ELR (cell line): ENCODE measurements around the gene ELFN1.
"Not testable (repeated sequence)": the region's sequence is repeated elsewhere in the genome, so short reads cannot be mapped to it uniquely, and the experiment has no call there.

Source experiments
- DNase-seq: peaks from one replicate; pipeline ENCODE4 v3.0.0-alpha.2; 2015; ENCODE audit warnings: low read depth

ELFN1 gene

DNA sequence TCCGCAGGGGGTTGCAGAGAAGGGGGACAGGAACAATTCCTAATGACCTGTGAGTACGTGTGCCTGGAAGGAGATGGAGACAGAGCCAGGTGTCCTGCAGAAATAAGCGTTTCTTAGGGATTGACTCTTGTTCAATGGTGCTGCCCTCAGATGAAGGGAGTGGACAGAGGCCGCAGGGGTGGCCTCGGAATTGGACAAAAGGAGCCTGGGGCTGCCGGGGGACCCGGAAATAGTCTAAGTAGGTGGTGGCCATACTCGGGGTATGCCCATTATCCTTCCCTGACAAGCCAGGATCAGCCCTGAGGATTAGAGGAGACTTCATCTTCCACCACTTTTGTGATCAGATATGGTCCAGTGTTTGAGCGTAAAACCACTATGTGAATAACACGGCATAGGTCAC, 39.2 kb downstream of the ELFN1 start:
- DNase-seq: no peak

DNA sequence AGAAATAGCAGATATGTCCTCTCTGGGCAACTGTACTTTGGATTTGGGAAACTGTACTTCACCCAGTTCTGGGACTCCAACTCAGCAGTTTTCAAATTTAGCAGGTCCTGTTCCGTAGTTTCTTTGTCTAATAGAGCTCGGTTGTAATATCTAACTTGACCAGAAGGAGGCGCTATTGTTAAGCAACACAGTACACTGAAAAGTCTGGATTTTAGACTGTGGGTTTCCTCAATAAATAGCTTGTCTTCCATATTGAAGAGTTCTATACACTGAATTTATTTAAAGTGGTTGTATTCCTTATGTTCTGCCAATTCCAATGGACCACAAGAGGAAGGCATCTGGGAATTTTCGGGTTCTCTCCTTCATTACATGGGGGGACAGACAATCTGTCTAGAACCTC, 39.8 kb downstream of the ELFN1 start:
- DNase-seq: peak; percentile 32

DNA sequence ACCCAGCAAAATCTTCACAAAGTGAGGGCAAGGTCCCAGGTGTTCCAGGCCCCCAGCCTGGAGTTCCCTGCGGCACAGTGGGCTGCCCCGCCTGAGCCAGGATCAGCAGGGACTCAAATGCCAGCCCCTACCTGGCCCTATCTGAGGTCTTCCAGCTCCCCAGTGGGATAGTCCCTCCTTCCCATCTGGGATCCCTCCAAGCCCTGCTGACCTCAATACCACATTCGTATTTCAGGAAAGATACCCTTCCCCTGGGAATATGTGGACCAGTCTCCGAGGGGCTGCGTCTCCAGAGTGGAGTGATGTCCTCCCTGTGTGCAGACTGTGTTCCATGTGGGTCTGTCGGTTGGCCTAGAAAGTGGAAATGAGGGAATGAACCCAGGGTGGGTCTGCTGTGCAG, 40.9 kb downstream of the ELFN1 start:
- DNase-seq: no peak

DNA sequence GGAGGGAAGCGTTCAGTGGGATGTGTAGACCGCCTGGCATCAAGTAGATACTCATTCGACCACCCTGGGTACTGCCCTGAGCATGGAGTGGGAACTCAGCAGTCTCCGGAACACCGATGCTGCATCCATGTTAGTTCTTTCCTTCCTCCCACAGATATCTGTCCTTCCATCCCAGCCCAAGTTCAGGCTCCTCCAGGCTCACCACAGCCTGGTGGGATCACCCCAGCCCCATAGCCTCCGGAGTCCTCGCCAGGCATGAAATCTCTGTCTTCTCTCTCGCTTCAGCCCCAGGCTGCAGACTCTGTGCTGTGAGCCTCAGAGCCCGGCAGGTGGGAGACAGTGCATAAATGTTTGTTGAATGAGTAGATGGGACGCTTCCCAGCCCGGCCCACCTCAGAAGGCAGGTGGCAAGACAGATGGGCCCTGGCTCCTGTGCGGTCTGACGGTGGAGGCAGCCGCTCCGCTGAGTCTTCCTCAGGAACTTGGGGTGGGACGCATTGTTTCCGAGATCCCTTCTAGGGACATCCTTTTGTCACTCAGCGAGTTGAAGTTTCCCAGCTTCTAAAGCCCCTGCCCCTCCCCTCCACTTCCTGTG, 42.9 kb downstream of the ELFN1 start:
- DNase-seq: no peak

DNA sequence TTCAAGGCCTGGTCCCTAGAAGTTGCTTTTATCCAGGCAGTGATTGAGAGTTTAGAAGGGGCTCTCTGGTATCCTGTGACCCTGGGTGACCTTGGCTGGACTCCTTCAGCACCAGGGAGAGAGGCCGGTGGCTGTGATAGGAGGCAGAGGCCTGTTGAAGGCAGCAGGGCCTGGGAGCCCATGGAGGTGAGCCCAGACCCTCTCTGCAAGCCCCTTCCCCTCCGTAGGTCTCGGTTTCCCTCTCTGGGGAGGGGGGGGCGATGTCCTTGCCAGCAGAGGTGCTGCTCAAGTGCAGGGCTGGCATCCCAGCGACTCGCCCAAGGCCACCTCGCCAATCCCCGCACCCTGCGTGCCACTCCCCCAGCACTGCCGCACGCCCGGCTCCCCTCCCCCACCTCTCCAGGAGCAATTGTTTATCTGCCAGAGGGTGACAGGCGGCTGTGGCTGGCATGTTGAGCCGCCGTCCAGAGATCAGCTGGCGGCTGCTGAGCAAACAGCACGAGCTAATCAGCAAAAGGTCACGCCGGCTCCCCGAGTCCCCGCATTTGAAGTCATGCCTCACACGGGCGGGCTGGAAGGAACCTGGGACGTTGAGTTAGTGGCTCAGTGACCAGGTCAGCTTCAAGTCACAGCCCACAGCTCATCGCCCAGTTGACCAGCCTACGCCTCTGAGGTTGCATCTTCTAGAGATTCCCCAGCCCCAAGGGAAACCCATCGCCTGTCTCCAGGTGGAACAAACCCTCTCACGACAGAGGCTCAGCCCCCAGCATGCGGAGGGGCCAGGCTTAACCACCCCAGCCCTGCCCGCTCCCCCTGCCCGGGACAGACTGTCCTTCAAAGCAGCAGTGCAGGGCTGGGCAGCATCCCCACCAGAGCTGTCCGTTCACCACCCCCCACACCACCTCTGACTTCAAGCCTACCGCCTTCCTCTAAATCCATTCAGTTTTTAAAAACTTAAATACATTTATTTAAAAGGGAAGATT, 43.7 kb downstream of the ELFN1 start:
- no peak for DNase-seq

- DNase-seq: no peak
Measured at GRCh38 chr7:1714583-1715330, 44.7 kb downstream of the ELFN1 start.

- no peak for DNase-seq
Measured at GRCh38 chr7:1715331-1715625, 45.2 kb downstream of the ELFN1 start.

DNA sequence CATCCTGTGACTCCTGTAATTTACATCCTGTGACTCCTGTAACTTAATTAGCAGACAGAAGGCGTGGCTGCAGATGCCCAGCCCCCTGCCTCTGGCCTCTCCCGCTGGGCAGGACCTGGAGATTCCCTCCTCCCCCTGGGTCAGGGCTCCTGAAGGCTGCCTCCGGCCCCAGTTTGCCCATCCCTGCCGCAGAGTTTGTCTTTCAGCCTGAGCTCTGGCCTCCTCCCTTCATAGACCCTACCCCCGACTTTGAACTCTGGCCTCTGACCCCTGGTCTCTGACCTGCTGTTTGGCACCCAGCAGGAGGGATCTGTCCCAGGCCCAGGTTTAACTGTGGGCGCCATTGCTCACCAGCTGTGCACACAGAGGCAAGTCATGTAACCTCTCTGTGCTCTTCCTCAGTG, 45.6 kb downstream of the ELFN1 start:
- no peak for DNase-seq

DNA sequence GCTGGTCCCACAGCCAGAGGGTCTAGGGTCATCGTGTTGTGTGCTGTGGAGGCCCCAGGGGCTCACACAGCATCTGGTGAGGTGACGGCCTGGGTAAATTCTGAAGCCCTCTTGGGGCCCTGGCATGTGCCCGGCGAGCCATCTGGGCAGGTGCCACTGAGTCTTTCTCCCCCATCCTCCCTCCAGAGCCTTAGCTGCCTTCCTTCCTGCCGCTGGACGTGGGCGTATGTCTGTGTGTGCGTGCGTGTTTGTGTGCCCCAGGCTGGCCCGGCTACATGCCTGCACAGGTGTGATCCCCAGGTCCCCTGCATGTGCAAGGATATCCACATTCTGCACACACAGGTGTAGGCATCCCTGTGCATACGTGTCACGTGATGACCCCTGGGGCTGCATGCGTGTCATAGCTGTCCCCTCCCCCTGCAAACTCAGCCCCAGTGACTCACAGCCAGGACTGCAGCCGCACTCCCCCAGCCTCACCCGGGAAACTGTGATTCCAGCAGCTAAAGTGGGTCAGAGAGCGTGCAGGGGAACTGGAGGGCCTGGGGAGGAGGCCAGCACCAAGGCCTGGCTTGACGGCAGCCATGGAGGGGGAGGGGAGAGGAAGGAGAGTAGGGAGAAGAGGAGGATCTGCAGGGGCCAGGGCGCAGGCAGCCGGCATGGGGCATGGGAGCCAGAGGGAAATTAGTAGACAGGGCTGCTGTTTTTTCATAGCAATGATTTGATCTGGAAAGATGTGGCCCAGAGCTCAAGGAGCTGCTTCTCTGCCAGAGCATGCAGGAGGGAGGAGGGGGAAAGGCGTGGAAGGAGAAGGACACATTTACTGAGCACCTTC, 46.4 kb downstream of the ELFN1 start:
- peak; percentile 42 for DNase-seq

- DNase-seq: no peak
Measured at GRCh38 chr7:1717095-1717483, 47.0 kb downstream of the ELFN1 start.

DNA sequence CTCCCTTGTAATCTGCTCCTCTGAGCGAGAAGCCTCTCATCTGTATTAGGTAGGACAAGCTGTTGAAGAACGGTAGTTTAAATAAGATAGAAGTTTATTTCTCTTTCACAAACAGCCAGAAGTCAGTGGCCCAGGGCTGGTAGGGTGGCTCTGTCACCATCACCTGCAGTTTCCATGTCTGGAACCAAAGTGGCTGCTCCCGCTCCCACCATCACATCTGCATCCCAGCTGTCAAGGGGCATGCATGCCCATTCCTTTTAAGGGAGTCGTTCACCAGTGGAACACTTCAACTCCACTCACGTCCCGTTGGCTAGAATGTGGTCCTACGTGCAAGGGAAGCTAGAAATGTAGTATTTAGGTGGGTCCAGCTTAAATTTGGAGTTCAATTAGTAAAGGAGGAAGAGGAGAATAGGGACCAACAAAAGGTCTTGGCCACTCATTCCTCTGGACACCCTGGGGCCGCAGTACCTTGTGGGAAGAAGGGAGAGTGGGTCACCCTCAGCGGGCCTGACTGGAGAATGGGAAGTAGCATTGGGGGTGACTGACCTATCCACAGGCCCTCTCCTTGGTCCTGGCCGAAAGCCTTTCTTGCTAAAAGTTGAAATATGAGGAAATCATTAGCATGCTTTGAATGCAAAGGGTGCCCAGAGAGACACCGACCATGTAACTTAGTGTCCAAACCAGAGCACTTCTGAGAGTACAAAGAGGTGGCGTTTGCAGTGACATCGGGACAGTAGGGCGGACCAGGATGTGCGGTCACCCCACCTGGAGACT, 48.0 kb downstream of the ELFN1 start:
- DNase-seq: no peak

- not testable (repeated sequence) for DNase-seq
Measured at GRCh38 chr7:1718850-1719249, 48.8 kb downstream of the ELFN1 start.

DNA sequence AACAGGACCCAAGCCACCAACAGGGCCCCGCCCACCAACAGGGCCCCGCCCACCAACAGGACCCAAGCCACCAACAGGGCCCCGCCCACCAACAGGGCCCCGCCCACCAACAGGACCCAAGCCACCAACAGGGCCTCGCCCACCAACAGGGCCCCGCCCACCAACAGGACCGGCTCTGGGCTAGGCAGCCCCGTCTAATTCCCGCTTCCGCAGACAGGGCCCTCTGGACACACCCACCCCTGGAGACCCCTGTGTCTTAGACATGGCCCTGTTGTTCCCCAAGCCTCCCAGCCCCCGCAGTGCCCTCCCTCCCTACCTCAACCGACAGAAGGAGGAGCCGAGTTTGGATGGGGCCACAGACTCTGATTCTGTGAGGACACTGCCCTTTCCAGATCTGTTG, 49.2 kb downstream of the ELFN1 start:
- not testable (repeated sequence) for DNase-seq

- DNase-seq: no peak
Measured at GRCh38 chr7:1719913-1720312, 49.8 kb downstream of the ELFN1 start.

GRCh38 chr7:1720326-1720725, 50.2 kb downstream of the ELFN1 start:
- DNase-seq: no peak

GRCh38 chr7:1721047-1721690, 51.1 kb downstream of the ELFN1 start:
- peak; percentile 21 for DNase-seq

- no peak for DNase-seq
Measured at GRCh38 chr7:1723254-1723653, 53.2 kb downstream of the ELFN1 start.

DNA sequence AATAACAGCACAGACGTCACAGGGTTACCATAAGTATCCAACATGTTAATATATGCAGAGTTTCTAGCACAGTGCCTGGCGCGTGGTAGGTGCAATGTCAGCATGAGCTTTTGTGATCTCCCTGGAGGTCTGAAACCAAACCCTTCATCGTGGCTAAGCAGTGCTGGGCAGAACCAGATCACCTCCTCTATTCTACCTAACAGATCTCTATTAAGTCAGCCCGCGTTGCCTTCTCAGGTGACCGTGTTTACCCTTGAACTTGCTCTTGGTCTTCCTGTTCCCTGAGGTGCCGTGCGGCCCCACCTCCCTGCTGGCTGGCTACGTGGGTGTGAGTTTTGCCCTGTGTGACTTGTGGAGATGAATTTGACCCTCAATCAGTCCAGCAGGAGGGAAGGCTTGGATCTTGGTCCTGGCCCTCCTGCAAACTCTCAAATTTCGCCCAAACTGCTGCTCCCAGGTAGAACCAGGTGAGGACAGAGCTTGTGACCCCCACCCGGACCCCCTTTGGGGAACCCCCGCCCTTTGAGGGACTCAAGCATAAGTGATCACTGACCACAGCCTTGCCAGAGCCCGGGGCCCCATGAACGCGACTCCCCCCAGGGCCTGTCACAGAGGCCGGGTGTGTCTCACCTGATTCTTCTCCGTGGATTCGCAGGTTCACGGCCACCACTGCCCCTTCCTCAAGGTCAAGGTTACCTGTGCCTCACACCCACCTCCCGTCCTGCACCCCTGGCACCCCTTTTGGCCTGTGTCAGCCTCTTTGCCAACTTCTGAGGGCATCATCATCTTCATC, 54.2 kb downstream of the ELFN1 start:
- DNase-seq: no peak

DNA sequence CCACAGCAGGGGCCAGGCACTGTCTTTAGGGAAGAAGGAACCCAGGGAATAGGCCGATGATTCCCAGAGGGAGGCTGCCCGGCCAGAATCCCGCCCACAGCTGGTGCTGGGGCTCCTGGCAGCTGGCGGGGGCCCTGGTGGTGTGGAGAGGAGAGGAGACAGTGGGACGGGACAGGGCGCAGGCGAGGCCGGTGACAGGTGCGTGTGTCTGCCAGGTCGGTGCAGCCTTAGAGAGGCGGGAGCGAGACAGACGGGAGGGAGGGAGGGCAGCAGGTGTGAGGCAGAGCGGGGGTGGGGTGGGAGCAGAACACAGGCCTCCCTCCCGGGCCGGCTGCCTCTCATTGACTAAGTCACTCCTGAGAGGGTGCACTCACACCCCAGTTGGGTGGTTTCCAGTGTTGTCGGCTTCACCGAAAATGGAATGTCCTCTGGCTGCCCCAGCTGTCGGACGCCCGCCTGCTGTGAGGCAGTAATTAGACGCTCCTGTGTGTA, 55.2 kb downstream of the ELFN1 start:
- DNase-seq: no peak
